Psoas muscle (tissue), 8 donors: ENCODE measurements around the gene RNH1. TPM values are rescaled to one million over a fixed set of nuclear protein-coding genes. Genes with fewer than 3 reads are reported as not detected.
"Not testable (repeated sequence)": the region's sequence is repeated elsewhere in the genome, so short reads cannot be mapped to it uniquely, and the experiment has no call there.

ENCODE experiments used
- ATAC-seq, 4 donors: fragments of 200-7000 bp; cut with Tn5 transposase; one replicate each; pipeline ENCODE4 v1.9.1; 2020; ENCODE audit warnings: moderate library complexity in 3 of 4, mild to moderate bottlenecking in 2 of 4
- DNase-seq, 2 donors: peaks; one replicate each; pipeline ENCODE4 v3.0.0-alpha.2; 2020
- H3K27ac ChIP-seq: fragments of 200-600 bp; one replicate; pipeline ENCODE4 v1.8.0; 2022
- H3K27me3 ChIP-seq, 3 donors: fragments of 200-600 bp in 1 of 3; one replicate each; pipeline versions ENCODE4 v1.6.1 to v1.8.0; 2013 to 2022; ENCODE audit warnings: low read length in 2 of 3, mild to moderate bottlenecking in 2 of 3, moderate library complexity in 1 of 3; ENCODE audit not compliant: insufficient read depth in 3 of 3
- H3K36me3 ChIP-seq, 2 donors: fragments of 200-600 bp in 1 of 2; one replicate each; pipeline versions ENCODE4 v1.6.1 to v1.8.0; 2013 to 2022; ENCODE audit warnings: low read depth in 1 of 2, mild to moderate bottlenecking in 1 of 2, moderate library complexity in 1 of 2; ENCODE audit not compliant: insufficient read depth in 1 of 2
- H3K4me1 ChIP-seq: fragments of 200-600 bp; one replicate; pipeline ENCODE4 v1.8.0; 2022
- H3K4me3 ChIP-seq: fragments of 200-600 bp; one replicate; pipeline ENCODE4 v1.8.0; 2022; ENCODE audit warnings: mild to moderate bottlenecking
- H3K9me3 ChIP-seq: fragments of 200-600 bp; one replicate; pipeline ENCODE4 v1.8.0; 2022
- WGBS, 3 donors: extraction: QIAGEN DNeasy Blood & Tissue Kit; methylation state at CpG; one replicate each; pipeline versions ENCODE4 v1.1.6 to v1.1.7; 2013; 5-methylcytosine and 5-hydroxymethylcytosine counted together
- intact Hi-C, 2 donors: fragments of 100-400 bp; cut with DNase I; formaldehyde crosslinking; loops; one replicate each; pipeline versions ENCODE4 v1.11.0 to v1.14.2; 2022
- polyA plus RNA-seq, 3 donors: library from polyadenylated mRNA; stranded (reverse); fragments of 200-250 nt; gene quantifications; one replicate each; pipeline ENCODE4 v1.2.3, GENCODE V29; 2013
- total RNA-seq, 4 donors: library from RNA; stranded (reverse); fragmentation: NEBNext Ultra II Directional in 2 of 4; extraction: Animal tissue kit (Norgen Biotek cat#: 25700) in 2 of 4; gene quantifications; one replicate each; pipeline versions ENCODE4 v1.2.1 to v1.2.4, GENCODE V29; 2021 to 2023
- TF ChIP-seq, protein P1 (sequence below): fragments of 200-600 bp; IDR thresholded peaks from one replicate; pipeline ENCODE4 v1.8.0; 2022; ENCODE audit warnings: antibody characterized with exemption
- donor health status: healthy with polysubstance abuse.
- donor health status: DM: no; HTN: no; CAD: no; lungs with moderate emphysema.
- donor health status: Bipolar disorder and iron deficiency.
- donor health status: healthy.
- donor health status: DM: yes; HTN: yes; CAD: no.
- donor health status: DM: no; HTN: no; CAD: no.
- donor health status: DM: no; HTN: no; CAD: no.
- donor health status: DM: yes; HTN: yes; CAD: no.

The RNH1 gene
- total and polyA plus RNA-seq, 7 donors, result 103 to 181 (median 106) TPM

DNA sequence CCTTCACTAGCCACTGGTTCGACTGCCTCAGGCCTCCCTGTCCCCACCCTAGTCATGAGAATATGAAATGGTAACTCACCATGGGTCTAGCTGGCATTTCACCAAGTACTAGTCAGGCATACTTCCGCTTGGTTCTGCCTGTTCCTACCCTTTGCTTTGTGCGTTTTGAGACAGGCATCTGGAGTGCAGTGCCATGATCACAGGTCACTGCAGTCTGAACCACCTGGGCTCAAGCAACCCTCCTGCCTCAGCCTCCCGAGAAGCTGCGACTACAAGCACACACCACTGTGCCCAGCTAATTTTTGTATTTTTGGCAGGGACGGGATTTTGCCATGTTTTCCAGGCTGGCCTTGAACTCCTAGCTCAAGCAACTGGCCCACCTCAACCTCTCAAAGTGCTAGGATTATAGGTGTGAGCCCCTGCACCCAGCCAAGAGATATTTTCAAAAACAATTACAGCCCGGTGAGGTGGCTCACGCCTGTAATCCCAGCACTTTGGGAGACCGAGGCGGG, 14.2 kb upstream of the RNH1 start:
- Histone ChIP-seq H3K4me1 (peaks cover 3% of the 10 kb centered on the region), H3K9me3 (no peaks in the 10 kb centered on the region), H3K4me3 (no peak overlapping the region), H3K27me3 (no peaks in the 10 kb centered on the region), H3K36me3 (no peaks in the 10 kb centered on the region), H3K27ac (no peak overlapping the region)
- intact Hi-C loops, result no loop called here
- DNase-seq, result no peak
- 80 to 83% (median 81%) methylated on average over 10 of the region's 10 CpGs for WGBS, 3 donors
- TF ChIP-seq, protein P1, sequence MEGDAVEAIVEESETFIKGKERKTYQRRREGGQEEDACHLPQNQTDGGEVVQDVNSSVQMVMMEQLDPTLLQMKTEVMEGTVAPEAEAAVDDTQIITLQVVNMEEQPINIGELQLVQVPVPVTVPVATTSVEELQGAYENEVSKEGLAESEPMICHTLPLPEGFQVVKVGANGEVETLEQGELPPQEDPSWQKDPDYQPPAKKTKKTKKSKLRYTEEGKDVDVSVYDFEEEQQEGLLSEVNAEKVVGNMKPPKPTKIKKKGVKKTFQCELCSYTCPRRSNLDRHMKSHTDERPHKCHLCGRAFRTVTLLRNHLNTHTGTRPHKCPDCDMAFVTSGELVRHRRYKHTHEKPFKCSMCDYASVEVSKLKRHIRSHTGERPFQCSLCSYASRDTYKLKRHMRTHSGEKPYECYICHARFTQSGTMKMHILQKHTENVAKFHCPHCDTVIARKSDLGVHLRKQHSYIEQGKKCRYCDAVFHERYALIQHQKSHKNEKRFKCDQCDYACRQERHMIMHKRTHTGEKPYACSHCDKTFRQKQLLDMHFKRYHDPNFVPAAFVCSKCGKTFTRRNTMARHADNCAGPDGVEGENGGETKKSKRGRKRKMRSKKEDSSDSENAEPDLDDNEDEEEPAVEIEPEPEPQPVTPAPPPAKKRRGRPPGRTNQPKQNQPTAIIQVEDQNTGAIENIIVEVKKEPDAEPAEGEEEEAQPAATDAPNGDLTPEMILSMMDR, result no peak
- ATAC-seq, result no peak

DNA sequence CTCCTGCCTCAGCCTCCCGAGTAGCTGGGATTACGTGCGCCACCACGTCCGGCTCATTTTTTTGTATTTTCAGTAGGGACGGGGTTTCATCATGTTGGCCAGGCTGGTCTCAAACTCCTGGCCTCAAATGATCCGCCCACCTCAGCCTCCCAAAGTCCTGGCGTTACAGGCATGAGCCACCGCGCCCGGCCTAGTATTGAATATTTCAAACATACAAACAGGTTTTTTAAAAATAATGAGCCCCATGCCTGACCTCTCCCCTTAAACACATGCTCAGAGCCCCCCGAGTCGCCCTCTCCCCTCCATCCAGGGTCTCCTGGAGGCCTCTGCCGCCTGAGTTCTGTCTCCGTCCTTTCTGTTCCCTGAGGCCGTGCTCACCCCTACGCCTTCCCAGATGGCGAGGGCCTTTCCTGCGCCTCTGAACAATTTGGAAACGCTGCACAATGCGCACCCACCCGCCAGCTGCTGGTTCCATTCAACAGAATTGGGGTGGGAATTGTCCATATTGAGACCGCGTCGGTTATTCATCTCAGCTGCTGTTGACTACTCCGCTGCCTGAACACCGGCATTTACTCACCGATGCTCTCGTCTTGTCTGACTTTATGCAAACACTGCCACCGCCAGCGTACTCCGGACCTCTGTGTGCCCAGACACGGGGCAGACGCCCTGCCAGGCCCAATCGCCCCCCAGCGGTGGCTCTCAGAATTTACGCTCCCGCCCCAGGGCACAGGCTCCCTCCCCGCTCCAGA, 13.6 kb upstream of the RNH1 start:
- 88 to 90% (median 89%) methylated on average over 39 of the region's 39 CpGs for WGBS, 3 donors
- no peaks in the 10 kb centered on the region for H3K9me3 ChIP-seq
- ATAC-seq (no peak), DNase-seq (peak in 1 of 2 donors; percentile 53)
- intact Hi-C loops, result no loop called here
- H3K4me3 ChIP-seq, result no peak overlapping the region
- H3K4me1 ChIP-seq, result peaks cover 3% of the 10 kb centered on the region
- H3K27me3 ChIP-seq, result no peaks in the 10 kb centered on the region
- TF ChIP-seq, protein P1, result no peak
- H3K36me3 ChIP-seq, result peaks cover 0 to under 1% of the 10 kb centered on the region in 2 donors
- H3K27ac ChIP-seq, result no peak overlapping the region

DNA sequence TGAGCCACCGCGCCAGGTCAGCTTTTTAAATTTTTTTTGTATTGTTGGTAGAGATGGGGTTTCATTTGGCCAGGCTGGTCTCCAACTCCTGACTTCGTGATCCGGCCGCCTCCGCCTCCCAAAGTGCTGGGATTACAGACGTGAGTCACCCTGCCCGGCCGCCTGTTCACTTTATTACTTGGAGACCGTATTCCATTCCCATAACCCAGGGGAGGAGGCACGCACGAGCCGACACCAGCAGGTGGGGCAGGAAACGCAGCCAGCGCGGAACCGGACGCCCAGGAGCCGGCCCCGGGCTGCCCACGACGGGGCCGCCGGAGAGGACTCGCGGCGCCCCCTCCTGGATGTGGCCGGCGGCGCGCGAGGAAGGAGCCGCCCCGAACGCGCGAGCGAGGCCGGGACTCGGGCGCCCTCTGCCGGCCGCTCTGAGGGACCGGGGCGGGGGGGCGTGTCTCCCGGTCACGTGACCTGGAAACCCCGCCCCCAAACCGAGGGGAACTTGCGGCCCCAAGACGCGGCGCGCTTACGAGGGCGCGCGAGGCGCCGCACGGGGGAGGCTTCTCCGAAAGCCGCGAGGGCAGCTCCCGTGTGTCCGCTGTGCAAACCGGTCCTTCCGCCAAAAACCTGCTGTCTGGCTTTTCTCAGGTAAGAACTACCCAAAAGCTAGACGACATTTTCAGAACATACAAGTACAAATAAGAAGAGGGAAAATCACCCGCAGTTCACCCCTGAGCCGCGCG, 11.6 kb upstream of the RNH1 start:
- Histone ChIP-seq H3K36me3 (peaks cover 6 to 19% of the 10 kb centered on the region in 2 donors), H3K4me1 (peaks cover 3% of the 10 kb centered on the region), H3K27ac (peak overlapping the region; percentile 90), H3K4me3 (peak overlapping the region; percentile 44), H3K27me3 (no peaks in the 10 kb centered on the region), H3K9me3 (no peaks in the 10 kb centered on the region)
- 3 to 4% (median 3%) methylated on average over 60 to 74 of the region's 74 CpGs for WGBS, 3 donors
- peak; percentile 95 to 98 for DNase-seq
- ATAC-seq, result peak; percentile 97 to 98 (median 98)
- intact Hi-C loops, result no loop called here
- TF ChIP-seq, protein P1, result peak; percentile 100

DNA sequence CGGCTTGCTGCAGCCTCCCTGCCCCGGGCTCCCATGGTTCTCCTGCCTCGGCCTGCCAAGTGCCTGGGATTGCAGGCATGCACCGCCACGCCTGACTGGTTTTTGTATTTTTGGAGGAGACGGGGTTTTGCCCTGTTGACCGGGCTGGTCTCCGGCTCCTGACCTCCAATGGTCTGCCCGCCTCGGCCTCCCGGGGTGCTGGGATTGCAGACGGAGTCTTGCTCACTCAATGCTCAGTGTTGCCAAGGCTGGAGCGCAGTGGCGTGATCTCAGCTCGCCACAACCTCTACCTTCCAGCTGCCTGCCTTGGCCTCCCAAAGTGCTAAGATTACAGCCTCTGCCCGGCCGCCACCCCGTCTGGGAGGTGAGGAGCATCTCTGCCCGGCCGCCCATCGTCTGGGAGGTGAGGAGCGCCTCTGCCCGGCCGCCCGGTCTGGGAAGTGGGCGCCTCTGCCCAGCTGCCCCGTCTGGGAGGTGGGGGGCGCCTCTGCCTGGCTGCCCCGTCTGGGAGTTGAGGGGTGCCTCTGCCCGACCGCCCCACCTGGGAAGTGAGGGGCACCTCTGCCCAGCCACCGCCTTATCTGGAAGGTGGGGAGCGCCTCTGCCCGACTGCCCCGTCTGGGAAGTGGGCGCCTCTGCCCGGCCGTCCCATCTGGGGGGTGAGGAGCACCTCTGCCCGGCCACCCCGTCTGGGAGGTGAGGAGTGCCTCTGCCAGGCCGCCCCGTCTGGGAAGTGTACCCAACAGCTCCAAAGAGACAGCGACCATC, 10.1 kb upstream of the RNH1 start:
- peak in 1 of 2 donors; percentile 54 for DNase-seq
- H3K4me1 ChIP-seq, intact Hi-C loops, ATAC-seq, H3K9me3 ChIP-seq, H3K27ac ChIP-seq, H3K4me3 ChIP-seq, H3K27me3 ChIP-seq: not testable (repeated sequence)
- H3K36me3 ChIP-seq, result peaks cover 6 to 32% of the 10 kb centered on the region in 2 donors
- 95 to 97% (median 95%) methylated on average over 41 to 43 of the region's 43 CpGs for WGBS, 3 donors
